Choroid plexus epithelial cell (primary cell): ENCODE results near the gene KCTD5.
"Not testable (repeated sequence)": the region's sequence is repeated elsewhere in the genome, so short reads cannot be mapped to it uniquely, and the experiment has no call there.

Experiments used
- DNase-seq: peaks from one replicate; pipeline ENCODE4 v3.0.0-alpha.2; 2010; ENCODE audit warnings: low read depth
- H3K4me3 ChIP-seq: 2 replicates; pipeline ENCODE4 v1.5.1; 2011; ENCODE audit warnings: low read depth, mild to moderate bottlenecking, control low read depth, low read length, moderate library complexity
- TF ChIP-seq, protein P1 (sequence below): conservative IDR thresholded peaks from 2 replicates; pipeline ENCODE4 v1.5.1; 2011; ENCODE audit warnings: low read depth, mild to moderate bottlenecking, control low read depth, inconsistent platforms, low read length, moderate library complexity

KCTD5 gene

GRCh38 chr16:2660755-2661373, 21.5 kb upstream of the KCTD5 start:
- peak; percentile 19 for DNase-seq
- TF ChIP-seq, protein P1, sequence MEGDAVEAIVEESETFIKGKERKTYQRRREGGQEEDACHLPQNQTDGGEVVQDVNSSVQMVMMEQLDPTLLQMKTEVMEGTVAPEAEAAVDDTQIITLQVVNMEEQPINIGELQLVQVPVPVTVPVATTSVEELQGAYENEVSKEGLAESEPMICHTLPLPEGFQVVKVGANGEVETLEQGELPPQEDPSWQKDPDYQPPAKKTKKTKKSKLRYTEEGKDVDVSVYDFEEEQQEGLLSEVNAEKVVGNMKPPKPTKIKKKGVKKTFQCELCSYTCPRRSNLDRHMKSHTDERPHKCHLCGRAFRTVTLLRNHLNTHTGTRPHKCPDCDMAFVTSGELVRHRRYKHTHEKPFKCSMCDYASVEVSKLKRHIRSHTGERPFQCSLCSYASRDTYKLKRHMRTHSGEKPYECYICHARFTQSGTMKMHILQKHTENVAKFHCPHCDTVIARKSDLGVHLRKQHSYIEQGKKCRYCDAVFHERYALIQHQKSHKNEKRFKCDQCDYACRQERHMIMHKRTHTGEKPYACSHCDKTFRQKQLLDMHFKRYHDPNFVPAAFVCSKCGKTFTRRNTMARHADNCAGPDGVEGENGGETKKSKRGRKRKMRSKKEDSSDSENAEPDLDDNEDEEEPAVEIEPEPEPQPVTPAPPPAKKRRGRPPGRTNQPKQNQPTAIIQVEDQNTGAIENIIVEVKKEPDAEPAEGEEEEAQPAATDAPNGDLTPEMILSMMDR: peak; percentile 56

GRCh38 chr16:2663553-2664546, 18.5 kb upstream of the KCTD5 start:
- H3K4me3 ChIP-seq: no peak overlapping the region
- DNase-seq: peak; percentile 7

More at GRCh38 chr16:2660755-2661373, 21.5 kb upstream of the KCTD5 start:
- H3K4me3 ChIP-seq: not testable (repeated sequence)

GRCh38 chr16:2664574-2664982, 17.7 kb upstream of the KCTD5 start:
- TF ChIP-seq, protein P1: no peak
- no peak overlapping the region for H3K4me3 ChIP-seq
- no peak for DNase-seq

More at GRCh38 chr16:2663553-2664546, 18.5 kb upstream of the KCTD5 start:
- TF ChIP-seq, protein P1: no peak

GRCh38 chr16:2666671-2667070, 15.7 kb upstream of the KCTD5 start:
- H3K4me3 ChIP-seq, DNase-seq: not testable (repeated sequence)

DNA sequence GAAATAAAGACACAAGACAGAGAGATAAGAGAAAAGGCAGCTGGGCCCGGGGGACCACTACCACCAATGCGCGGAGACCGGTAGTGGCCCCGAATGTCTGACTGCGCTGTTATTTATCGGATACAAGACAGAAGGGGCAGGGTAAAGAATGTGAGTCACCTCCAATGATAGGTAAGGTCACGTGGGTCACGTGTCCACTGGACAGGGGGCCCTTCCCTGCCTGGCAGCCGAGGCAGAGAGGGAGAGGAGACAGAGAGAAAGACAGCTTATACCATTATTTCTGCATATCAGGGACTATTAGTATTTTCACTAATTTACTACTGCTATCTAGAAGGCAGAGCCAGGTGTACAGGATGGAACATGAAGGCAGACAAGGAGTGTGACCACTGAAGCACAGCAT, 12.7 kb upstream of the KCTD5 start:
- DNase-seq, H3K4me3 ChIP-seq: not testable (repeated sequence)

DNA sequence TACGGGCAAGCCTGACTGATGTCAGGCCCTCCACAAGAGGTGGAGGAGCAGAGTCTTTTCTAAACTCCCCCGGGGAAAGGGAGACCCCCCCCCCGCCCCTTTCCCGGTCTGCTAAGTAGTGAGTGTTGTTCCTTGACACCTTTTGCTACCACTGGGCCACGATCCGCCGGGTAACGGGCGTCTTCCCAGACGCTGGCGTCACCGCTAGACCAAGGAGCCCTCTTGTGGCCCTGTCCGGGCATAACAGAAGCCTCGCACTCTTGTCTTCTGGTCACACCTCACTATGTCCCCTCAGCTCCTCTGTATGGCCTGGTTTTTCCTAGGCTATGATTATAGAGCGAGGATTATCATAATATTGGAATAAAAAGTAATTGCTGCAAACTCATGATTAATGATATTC, 12.3 kb upstream of the KCTD5 start:
- peak; percentile 54 for DNase-seq
- H3K4me3 ChIP-seq: not testable (repeated sequence)
- TF ChIP-seq, protein P1: peak; percentile 71

DNA sequence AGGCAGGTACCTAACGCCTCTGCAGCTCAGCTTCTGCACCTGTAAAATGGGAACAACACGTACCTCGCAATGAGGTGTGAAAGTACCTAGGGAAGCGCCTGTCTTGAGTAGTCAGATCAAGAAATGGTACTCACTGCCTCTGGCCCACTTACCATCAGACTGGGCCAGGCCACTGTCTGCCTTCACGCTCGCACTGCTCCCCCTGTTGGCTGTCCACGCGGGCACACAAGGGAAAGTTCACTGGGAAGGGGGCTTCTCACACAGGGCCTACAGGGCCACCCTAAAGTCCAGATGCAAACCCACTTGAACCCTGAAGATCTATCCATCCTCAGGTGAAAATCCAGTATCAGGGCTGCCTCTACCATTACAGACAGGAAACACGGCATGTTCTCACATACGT, 11.1 kb upstream of the KCTD5 start:
- H3K4me3 ChIP-seq: not testable (repeated sequence)
- TF ChIP-seq, protein P1: peak; percentile 46
- peak; percentile 20 for DNase-seq
